Endothelial cell of umbilical vein (primary cell): ENCODE results near the gene PRIM2.
"Not testable (repeated sequence)": the region's sequence is repeated elsewhere in the genome, so short reads cannot be mapped to it uniquely, and the experiment has no call there.

Source experiments
- CTCF ChIP-seq, 2 donors: IDR thresholded peaks; 1 replicate in 1 of 2; 2 replicates in 1 of 2; pipeline ENCODE4 v1.5.1; 2011; ENCODE audit warnings: low read length in 2 of 2, mild to moderate bottlenecking in 2 of 2, moderate library complexity in 2 of 2, control low read depth in 1 of 2, inconsistent platforms in 1 of 2, low read depth in 1 of 2; ENCODE audit not compliant: insufficient read depth in 1 of 2; ENCODE audit errors: extremely low read depth in 1 of 2
- GATA2 ChIP-seq: IDR thresholded peaks from 2 replicates; pipeline ENCODE4 v1.7.0; 2011; ENCODE audit warnings: low read depth, mild to moderate bottlenecking, moderate library complexity, mixed read lengths, low read length; ENCODE audit not compliant: insufficient read length, insufficient read depth
- JUN ChIP-seq: IDR thresholded peaks from 2 replicates; pipeline ENCODE4 v1.6.1; 2011; ENCODE audit warnings: borderline replicate concordance, low read depth; ENCODE audit not compliant: insufficient read length, insufficient read depth
- MAX ChIP-seq: IDR thresholded peaks from 2 replicates; pipeline ENCODE4 v1.6.1; 2011; ENCODE audit not compliant: insufficient read depth, insufficient read length
- POLR2A ChIP-seq: IDR thresholded peaks from 2 replicates; pipeline ENCODE4 v1.6.1; 2012; ENCODE audit warnings: low read depth, mild to moderate bottlenecking, control low read depth, low read length
- POLR2AphosphoS5 ChIP-seq: IDR thresholded peaks from 2 replicates; pipeline ENCODE4 v1.6.1; 2012; ENCODE audit warnings: low read depth, mild to moderate bottlenecking, control low read depth, low read length, moderate library complexity; ENCODE audit not compliant: insufficient read depth

- TF ChIP-seq CTCF (IDR thresholded peaks at IDR 0.05; ENCODE audit: extremely low read depth in 1 of 2, insufficient read depth in 1 of 2, low read depth in 1 of 2, low read length in 2 of 2); GATA2; POLR2A; POLR2AphosphoS5; MAX; JUN: not testable (repeated sequence)
Measured at GRCh38 chr6:57516776-57517175, 199.3 kb downstream of the PRIM2 start.
